Loucy (cell line): ENCODE results near the gene INKA1.

Source experiments
- H2AFZ ChIP-seq: fragments of 200-600 bp; sonication (generic); 2 replicates; pipeline ENCODE4 v1.6.0; 2016; ENCODE audit warnings: antibody characterized with exemption, mild to moderate bottlenecking, low read length, moderate library complexity
- H3F3A ChIP-seq: fragments of 200-600 bp; 2 replicates; pipeline ENCODE4 v1.6.0; 2016; ENCODE audit warnings: antibody characterized with exemption, low read depth, mild to moderate bottlenecking
- H3K27me3 ChIP-seq: fragments of 200-600 bp; sonication (generic); 2 replicates; pipeline ENCODE4 v1.6.1; 2014; ENCODE audit warnings: low read length, mild to moderate bottlenecking; ENCODE audit not compliant: insufficient read depth, poor library complexity, severe bottlenecking
- H3K36me3 ChIP-seq: fragments of 200-600 bp; sonication (generic); 2 replicates; pipeline ENCODE4 v1.6.1; 2016; ENCODE audit warnings: low read length; ENCODE audit not compliant: insufficient read depth
- H3K4me1 ChIP-seq: fragments of 200-600 bp; sonication (generic); 2 replicates; pipeline ENCODE4 v1.5.1; 2014; ENCODE audit warnings: low read length, mild to moderate bottlenecking; ENCODE audit not compliant: insufficient read depth, poor library complexity, severe bottlenecking
- H3K4me2 ChIP-seq: fragments of 200-600 bp; sonication (generic); 2 replicates; pipeline ENCODE4 v1.6.0; 2014; ENCODE audit warnings: antibody characterized with exemption, low read length, low read depth, mild to moderate bottlenecking; ENCODE audit not compliant: poor library complexity, severe bottlenecking
- H3K4me3 ChIP-seq: fragments of 200-600 bp; sonication (generic); 2 replicates; pipeline ENCODE4 v1.5.1; 2014; ENCODE audit warnings: low read length, mild to moderate bottlenecking, mixed read lengths; ENCODE audit not compliant: poor library complexity, severe bottlenecking
- H3K79me2 ChIP-seq: fragments of 200-600 bp; sonication (generic); 2 replicates; pipeline ENCODE4 v1.6.1; 2014; ENCODE audit warnings: low read length; ENCODE audit not compliant: insufficient read depth
- H3K9ac ChIP-seq: fragments of 200-600 bp; sonication (generic); 2 replicates; pipeline ENCODE4 v1.6.0; 2014; ENCODE audit warnings: mild to moderate bottlenecking, low read depth, low read length, moderate library complexity; ENCODE audit not compliant: poor library complexity, severe bottlenecking
- H3K9me2 ChIP-seq: fragments of 200-600 bp; sonication (generic); replicated peaks from 2 replicates; pipeline ENCODE4 v1.6.1; 2016; ENCODE audit warnings: low read depth, low read length, mixed read lengths
- H3K9me3 ChIP-seq: fragments of 200-600 bp; sonication (generic); 2 replicates; pipeline ENCODE4 v1.6.1; 2014; ENCODE audit warnings: mild to moderate bottlenecking, antibody characterized with exemption, low read length, low read depth; ENCODE audit not compliant: insufficient read depth
- H4K20me1 ChIP-seq: fragments of 200-600 bp; sonication (generic); 2 replicates; pipeline ENCODE4 v1.6.0; 2014; ENCODE audit warnings: antibody characterized with exemption, low read length, mild to moderate bottlenecking; ENCODE audit not compliant: insufficient read depth, poor library complexity, severe bottlenecking
- CTCF ChIP-seq: fragments of 200-600 bp; sonication (generic); conservative IDR thresholded peaks from 2 replicates; pipeline ENCODE4 v1.5.1; 2014; ENCODE audit warnings: mild to moderate bottlenecking, antibody characterized with exemption, low read length
- EZH2phosphoT487 ChIP-seq: fragments of 200-600 bp; IDR thresholded peaks from 2 replicates; pipeline ENCODE4 v1.6.1; 2018; ENCODE audit warnings: antibody characterized with exemption, mild to moderate bottlenecking, moderate library complexity, borderline replicate concordance

Gene INKA1

GRCh38 chr3:49801160-49801559 lies 1.9 kb upstream of the INKA1 start:
- Histone ChIP-seq H3K79me2 (peaks cover 21% of the 10 kb centered on the region), H3K4me2 (no peak overlapping the region), H3K9me2 (no peaks in the 10 kb centered on the region), H3K4me1 (peaks cover 19% of the 10 kb centered on the region), H3K4me3 (no peak overlapping the region), H3K36me3 (no peaks in the 10 kb centered on the region), H3K9me3 (no peaks in the 10 kb centered on the region), H4K20me1 (peaks cover 4% of the 10 kb centered on the region), H3K27me3 (no peaks in the 10 kb centered on the region), H3F3A (peaks cover 6% of the 10 kb centered on the region), H3K9ac (no peak overlapping the region), H2AFZ (no peak overlapping the region)
- TF ChIP-seq CTCF (no peak), EZH2phosphoT487 (no peak)

- peaks cover 4% of the 10 kb centered on the region for H4K20me1 ChIP-seq
- peak overlapping the region; percentile 94 for H3K4me2 ChIP-seq
- H3K36me3 ChIP-seq: no peaks in the 10 kb centered on the region
- no peaks in the 10 kb centered on the region for H3K27me3 ChIP-seq
- peak overlapping the region; percentile 88 for H3K4me3 ChIP-seq
- peaks cover 9% of the 10 kb centered on the region for H3F3A ChIP-seq
- peaks cover 34% of the 10 kb centered on the region for H3K79me2 ChIP-seq
- TF ChIP-seq CTCF (no peak), EZH2phosphoT487 (no peak)
- H3K9me3 ChIP-seq: no peaks in the 10 kb centered on the region
- H3K9ac ChIP-seq: peak overlapping the region; percentile 99
- H2AFZ ChIP-seq: peak overlapping the region; percentile 47; the same call in 1 of the 2 replicates
- no peaks in the 10 kb centered on the region for H3K9me2 ChIP-seq
- peaks cover 41% of the 10 kb centered on the region for H3K4me1 ChIP-seq
These were observed 542 bp downstream of the INKA1 start for GRCh38 chr3:49803465-49804140.

GRCh38 chr3:49804141-49805041 lies 1.3 kb downstream of the INKA1 start:
- peaks cover 49% of the 10 kb centered on the region for H3K4me1 ChIP-seq
- no peaks in the 10 kb centered on the region for H3K27me3 ChIP-seq
- H2AFZ ChIP-seq: no peak overlapping the region
- no peaks in the 10 kb centered on the region for H3K9me3 ChIP-seq
- peak overlapping the region; percentile 99 for H3K9ac ChIP-seq
- peaks cover 4% of the 10 kb centered on the region for H4K20me1 ChIP-seq
- H3K4me3 ChIP-seq: peak overlapping the region; percentile 88
- H3K79me2 ChIP-seq: peaks cover 35% of the 10 kb centered on the region
- no peaks in the 10 kb centered on the region for H3K9me2 ChIP-seq
- peaks cover 9% of the 10 kb centered on the region for H3F3A ChIP-seq
- no peaks in the 10 kb centered on the region for H3K36me3 ChIP-seq
- TF ChIP-seq CTCF (no peak), EZH2phosphoT487 (no peak)
- peak overlapping the region; percentile 94 for H3K4me2 ChIP-seq
